GM18511 (cell line): Measurements from ENCODE around the gene MLH3.
"Not testable (repeated sequence)": the region's sequence is repeated elsewhere in the genome, so short reads cannot be mapped to it uniquely, and the experiment has no call there.

Experiments used
- ATAC-seq: cut with Tn5 transposase; IDR thresholded peaks from one replicate; pipeline ENCODE4 v1.9.1; 2021; ENCODE audit warnings: mild to moderate bottlenecking, moderate library complexity; ENCODE audit not compliant: unreplicated experiment

The MLH3 gene

DNA sequence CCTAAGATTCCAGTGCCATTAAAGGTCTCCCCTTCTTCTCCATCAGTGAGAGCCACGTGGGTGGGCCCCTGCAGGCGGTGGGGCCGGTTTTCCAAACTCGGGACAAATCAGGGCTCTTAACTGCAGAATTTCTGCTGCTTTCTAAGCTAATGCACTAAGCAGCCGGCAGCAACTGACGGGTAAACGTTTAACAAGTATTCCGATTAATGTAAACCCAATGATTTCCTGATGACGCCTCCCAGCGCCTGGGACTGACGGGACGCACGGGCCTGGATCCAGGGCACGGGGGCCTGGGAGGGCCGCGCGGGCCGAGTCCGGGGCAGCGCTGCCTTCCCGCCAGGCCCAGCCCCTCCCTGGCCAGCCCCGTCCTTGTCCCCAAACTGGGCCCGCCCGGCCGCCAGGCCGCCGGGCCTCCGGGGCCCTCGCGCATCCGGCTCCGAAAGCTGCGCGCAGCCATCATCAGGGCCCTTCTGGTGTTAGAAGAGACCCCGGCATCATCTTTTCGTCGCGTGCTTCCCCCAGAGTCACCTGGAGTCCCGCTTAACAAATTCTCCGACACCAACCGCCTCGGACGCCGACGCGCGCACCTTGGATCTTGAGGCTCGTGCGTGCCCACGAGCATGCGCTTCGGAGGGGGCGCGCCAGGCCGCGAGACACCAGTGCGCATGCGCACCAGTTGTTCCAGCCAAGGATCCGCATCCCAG, at the start of gene MLH3:
Gene MLH3, minus strand, starts transcription at position 616 of the 704 bp plus-strand sequence. CDS start 1,812 bp downstream, outside the sequence.
- ATAC-seq: peak; percentile 63

DNA sequence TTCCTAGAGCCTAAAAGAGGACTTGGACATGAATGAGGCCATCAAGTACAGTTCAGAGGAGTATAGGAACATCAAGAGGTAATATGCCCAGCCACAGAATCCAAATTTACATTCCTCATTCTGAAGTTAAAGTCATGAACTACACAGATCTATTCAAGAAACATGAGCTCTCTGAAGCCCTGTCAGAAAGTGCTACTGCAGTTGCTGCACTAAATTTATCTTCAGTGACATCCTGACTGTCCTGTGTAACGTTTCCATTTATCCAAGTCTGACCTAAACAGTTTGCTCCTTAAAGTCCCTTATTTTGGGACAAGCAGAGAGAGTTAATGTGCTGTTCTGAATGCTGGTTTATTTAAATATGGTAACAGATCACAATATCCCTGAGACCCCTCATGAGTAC, 47.4 kb upstream of the MLH3 start:
- ATAC-seq: no peak

DNA sequence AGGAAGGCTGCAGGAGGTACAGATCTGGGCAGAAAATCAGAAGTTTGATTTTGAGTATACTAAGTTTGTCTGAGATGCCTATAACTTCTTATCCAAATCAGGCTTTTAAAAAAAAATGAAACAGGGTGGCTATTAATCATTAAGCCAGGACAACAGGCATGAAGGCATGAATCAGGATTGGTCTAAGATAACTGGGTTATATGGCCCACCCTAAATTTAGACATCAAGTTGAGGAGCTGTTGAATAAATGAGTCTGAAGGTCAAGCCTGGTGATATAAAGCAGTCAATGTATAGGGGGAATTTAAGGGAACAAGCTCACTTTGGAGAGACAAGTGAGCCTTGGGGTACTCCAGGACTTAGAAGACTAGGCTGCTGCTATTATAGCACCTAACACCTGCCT, 46.9 kb upstream of the MLH3 start:
- no peak for ATAC-seq

DNA sequence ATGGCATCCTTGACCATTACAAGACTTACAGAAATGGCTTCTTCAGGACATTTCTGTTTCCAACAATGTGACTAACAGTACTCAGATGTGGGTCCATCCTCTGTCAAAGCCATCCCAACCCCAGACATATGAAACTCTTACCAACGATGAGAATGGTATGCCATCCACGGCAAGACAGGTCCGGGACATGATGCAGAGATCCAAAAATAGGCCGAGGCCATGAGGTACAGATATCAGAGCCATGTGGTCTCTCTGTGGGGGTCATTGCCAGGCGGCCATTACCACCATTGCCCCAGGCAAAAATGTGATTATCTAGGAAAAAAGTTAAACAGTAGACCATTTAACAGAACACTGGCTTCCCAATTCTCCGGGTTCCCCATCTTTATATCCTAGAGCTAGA, 45.7 kb upstream of the MLH3 start:
- ATAC-seq: no peak

DNA sequence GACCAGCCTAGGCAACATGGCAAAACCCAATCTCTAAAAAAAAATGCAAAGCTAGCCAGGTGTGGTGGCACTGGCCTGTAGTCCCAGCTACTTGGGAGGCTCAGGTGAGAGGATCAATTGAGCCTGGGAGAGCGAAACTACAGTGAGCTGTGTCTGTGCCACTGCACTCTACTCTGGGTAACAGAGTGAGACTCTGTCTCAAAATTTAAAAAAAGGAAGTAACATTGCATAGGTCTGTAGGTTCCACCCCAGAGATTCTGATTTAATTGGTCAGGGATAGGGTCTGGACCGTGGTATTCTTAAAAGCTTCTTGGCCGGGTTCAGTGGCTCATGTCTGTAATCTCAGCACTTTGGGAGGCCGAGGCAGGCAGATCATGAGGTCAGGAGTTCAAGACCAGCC, 44.4 kb upstream of the MLH3 start:
- no peak for ATAC-seq

DNA sequence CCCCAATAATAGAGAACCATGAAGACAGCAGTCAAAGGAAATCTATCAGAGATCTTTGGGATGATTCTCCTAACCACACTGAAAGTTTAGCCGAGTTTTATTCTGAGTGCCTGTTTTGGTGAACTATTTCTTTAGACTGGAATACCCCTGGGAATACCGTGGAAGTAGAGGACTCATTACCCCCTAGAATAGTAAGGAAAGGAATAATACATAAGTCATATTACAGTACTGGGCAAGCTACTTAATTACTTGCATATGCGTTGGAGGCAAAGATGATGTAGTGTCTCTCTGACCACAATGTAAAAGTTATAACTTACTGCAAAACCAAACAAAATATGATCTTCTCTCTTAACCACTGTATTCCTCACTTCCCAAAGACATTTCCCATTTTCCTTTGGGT, 43.6 kb upstream of the MLH3 start:
- ATAC-seq: no peak

DNA sequence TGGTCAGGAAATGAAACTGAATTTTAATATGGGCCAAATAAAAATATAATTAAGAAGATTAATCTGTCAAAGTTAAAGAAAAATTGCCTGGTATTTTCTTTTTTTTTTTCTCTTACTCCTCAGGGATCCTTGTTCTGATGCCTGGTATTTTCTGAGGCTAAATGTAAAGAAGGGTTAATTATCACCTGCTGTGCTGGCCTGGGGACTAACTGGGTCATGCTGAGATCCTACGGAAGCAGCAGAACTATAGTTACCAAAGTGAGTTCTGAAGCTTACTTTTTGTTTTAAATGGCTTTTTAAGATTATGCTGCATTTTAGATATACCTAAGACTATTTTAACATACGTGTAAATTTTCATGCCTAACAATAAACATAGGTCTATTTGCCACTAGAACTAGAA, 41.4 kb upstream of the MLH3 start:
- no peak for ATAC-seq

DNA sequence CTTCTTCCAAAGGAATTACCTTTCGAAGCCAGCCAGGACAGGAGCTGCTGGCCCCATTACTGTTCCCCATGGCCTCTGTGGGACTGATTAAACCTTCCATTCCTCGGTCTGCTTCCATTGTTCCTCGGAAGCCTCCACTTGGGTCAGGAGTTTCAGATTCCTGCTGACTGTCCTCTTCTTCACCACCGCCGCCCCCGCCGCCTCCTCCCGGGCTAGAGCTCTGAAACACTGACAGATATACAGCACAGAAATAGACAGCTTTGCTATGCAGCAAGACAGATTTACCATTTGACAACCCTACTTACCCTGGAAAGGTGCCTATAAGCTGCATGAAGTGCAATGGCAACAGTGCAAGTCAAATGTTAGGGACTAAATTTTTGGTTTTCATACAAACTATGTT, 40.0 kb upstream of the MLH3 start:
- ATAC-seq: no peak

DNA sequence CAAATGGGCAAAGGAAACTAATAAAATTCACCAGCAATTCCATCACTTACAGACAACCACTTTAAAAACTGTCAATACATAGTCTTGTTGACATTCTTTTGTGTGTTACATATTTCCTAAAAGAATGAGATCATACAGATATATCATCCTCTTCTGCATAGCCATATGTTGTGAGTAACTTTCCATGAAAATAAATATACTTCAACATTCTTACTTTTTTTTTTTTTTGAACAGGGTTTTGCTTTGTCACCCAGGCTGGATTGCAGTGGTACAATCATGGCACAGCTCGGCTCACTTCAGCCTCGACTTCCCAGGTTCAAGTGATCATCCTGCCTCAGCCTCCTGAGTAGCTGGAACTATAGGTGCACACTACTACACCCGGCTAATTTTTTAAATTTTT, 39.1 kb upstream of the MLH3 start:
- ATAC-seq: no peak

DNA sequence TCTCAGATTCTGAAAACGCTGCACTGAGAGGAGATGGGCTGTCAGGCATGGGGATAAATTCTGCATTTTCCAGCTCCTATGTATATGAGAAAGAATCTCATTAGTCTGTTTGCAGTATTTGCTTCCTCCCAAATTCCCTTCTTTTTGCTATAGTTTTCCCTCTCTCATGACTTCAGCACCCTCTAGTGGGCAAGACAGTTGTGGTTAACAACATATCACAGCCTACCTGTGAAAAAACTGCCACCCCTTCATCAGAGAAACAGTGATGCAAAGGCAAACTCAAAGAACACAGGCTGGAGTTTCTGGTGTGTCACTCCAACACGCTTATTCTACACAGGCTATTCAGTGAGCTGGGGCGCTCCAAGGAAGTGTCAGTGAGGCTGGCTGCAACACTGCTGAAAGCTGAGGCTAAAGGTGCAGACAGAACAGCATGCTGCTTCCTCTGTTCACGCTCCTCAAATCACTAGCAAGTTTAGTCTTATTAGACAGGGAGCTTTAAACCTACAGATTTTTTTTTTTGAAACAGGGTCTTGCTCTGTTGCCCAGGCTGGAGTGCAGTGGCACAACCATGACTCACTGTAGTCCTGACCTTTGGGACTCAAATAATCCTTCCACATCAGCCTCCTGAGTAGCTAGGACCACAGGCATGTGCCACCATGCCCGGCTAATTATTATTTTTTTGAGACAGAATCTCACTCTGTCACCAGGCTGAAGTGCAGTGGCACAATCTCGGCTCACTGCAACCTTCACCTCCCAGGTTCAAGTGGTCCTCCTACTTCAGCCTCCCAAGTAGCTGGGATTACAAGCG, 37.5 kb upstream of the MLH3 start:
- ATAC-seq: no peak

DNA sequence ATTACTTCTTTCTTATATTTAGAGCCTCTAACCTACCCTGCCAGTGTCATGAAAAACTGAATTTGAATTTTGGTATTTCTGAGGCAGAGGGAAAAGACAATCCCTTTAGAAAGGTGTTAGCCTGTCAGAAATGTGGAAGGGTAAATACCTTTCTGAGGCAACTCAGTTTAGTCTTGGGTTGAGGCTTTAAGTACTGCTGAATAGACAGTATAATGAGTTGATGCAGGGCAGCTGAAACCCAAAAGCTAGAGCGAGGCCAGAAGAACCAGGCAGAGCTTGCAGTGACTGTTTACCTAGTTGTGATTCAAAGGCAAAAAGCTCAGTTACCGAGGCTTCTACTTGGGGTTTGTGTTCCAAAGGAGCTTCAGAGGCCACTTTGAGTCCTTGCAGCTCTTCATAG, 36.9 kb upstream of the MLH3 start:
- no peak for ATAC-seq

DNA sequence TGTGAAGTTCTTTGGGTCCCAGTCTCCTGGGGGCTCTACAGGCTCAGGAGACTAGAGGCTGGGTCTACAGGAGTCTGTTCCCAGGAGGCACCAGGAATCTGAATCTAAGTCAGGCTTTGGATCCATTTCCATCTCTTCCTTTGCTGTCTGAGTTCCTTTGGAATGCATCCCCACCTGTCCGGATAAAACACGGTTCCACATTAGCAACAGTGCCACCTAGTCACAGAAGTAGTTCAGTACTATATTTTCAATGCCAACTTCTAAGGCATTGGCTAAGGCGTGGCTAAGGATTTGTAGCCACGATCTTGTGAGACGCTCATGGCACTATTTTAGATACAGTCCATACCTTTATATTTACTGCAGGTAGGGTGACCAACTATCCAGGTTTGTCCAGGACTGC, 33.2 kb upstream of the MLH3 start:
- ATAC-seq: no peak

DNA sequence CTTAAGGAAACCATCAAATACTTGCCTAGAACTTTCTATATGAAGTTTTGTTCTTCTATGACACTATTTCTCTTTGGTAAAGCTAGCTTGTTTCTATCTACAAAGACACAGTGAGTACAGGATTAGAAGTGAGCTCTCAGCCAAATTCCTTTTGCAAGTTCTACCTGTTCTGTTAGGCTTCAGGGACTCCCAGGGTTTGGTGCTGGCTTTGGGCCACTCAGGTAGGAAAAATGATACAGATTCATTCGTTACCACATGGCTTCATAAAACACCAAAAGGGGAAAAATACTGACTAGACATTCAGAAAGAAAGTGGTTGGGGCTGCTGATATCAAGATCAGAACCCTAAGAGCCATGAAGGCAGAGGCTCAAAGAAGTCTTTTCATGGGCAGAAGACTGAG, 32.0 kb upstream of the MLH3 start:
- ATAC-seq: no peak

DNA sequence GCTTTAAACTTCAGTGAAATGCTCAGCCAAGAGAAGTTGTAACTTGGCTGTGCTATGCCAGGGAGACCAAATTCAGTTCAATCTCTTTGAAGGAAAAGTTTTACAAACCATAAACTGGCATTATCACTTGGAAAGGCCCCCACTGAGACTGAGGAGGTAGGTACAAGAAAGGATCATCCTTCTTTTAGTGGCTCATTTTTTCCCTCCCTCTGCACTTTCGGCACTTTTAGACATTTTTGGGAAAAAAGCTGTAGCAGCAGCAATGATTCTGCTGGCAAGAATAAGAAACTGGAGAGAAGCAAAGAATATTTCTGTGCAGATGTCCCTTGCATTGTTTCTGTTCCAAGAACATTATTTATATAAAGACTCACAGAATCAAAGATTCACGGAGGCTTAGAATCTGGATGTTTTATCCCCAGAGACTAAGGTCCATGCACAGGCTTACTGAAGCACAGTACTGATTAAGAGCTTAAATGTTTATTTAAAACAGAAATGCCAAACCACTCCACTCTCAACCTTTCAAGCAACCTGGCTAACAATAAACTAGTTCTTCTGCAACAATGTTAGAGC, 30.5 kb upstream of the MLH3 start:
- ATAC-seq: no peak

DNA sequence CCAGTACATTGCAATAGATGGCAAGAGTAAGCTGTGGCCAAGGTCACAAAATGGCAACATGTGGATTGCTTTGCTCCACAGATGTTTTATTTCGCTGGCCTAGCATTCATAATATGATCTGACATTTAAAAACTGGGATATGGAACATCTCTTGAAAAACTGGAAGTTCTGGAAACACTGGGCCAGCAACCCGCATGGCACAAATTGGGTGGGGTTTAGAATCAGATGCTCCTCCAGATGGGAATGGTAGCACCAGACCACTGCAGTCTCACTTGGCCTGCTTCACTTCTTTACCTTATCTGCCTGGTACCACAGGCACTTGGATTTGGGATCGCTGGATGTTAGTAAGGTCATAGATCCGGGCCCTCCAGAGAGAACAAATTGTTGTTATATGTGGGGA, 28.3 kb upstream of the MLH3 start:
- no peak for ATAC-seq

DNA sequence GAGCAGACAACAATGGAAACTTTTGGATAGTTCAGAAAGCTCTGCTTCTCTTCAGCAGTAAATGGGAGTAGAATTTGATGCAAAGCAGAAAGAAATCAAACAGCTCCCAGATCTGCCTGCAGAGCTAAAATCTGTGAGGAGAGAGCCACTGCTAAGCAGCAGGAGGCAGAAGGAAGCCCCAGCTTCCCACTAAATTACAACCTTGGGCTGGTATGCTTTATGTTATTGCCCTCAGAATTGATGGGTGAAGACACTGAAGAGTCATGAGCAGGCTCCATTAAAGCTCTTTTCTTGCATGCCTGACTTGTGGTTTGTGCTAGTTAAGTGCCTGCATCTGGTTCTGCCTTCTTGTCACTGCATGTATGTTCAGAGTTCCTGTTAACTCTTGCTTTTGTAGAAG, 26.5 kb upstream of the MLH3 start:
- ATAC-seq: no peak

DNA sequence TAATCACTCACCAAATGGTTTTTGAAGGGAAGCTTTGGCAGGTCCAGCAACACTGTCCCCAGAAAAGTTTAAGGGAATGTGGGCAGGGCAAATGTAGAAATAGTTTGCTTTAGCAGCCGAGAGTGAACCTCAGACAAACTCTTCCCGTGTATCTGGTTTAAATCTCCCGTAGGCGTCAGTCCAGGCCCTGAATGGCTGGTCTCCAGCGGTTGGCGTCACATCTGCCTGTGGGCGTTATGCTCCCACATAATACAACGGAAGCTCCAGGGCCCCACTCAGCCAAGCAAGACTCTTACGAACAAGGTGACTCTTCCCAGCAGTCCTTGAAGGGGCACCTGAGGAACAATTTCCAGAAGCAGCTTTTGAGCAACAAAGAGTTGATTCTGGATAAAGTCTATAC, 19.1 kb upstream of the MLH3 start:
- no peak for ATAC-seq

DNA sequence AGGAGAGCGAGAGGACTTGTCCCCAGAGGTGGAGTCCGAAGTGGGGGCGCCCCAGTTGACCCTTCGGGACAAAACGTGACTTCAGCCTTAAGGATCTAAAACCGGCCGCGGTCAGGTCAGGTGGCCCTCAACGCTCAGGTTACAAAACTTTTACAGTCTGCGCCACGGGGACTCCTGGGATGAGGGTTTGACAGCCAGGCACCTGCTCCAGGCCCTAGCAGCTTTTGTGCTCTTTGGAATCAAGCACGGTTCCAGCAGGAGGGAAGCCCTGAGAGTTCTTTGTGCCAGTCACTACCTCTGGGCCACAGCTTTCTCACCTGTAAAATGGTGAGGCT, 18.5 kb upstream of the MLH3 start:
- ATAC-seq: no peak

DNA sequence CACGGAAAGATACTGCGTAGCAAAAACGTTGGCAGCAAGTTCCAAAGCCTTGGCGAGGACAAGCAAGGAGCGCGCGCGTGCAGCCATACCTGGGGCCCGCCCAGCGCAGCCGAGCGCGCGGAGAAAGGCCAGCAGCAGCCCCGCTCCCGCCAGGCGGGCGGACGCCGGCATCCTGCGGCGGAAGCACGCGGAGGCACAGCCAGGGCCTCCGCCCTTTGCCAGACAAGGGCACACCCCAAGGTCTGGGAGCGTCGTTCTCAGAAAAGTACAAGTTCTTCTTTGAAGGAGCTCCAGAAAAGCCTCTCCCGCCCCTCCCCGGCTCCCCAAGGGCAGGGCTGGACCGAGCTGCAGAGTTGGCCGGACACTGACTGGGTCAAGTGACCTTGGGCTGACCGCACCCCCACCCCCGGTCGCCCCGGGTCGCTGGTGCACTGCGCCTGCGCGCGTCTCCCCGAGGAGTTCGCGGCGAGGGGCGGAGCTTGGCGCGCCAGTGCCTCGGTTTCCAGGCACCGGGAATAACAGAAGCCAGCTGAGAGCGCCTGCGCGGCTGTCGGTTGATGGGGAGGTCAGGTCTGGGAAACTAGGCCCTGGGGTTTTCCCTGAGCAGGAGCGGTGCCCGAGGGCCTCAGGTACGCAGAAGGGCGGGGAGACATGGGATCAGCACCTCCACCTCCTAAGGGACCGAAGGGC, 18.0 kb upstream of the MLH3 start, which contains the start of gene ZC2HC1C:
Gene ZC2HC1C, plus strand, starts transcription at position 521 of the 690 bp plus-strand sequence. CDS start 933 bp downstream, outside the sequence.
- peak; percentile 81 for ATAC-seq

DNA sequence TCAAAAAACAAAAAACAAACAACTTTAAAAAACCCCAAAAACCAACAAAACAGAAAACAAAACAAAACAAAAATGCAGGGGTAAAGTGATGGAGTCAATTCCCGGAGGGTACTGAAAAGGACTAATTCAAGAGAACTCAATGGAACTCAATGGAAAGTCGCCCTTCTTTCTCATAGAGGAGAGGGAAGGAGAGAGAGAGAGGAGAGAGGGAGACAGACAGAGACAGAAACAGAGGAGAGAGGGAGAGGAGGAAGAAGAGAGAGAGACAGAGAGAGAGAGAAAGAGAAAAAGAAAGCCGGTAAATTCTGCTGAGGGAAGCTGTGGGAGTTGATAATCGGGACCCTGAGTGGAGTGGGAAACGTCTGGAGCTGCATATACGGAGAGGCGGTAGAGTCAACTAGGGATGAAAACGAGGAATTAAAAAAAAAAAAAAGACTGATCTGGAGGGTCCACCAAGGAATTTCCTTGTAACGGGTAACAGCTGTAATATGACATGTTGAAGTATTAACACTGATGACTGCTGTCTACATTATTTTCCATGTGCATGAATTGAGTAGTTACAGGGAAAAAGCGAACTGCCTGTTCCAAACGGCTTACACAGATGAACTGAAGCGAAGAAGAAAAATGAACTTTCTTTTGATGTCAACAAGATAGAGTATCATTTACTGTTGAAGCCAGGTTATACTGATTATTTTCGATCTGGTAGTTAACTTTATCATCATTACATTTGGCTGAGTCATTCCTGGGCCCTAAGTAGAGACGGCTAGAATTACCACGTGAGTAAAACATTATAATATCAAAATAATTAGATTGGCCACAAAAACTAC, 17.2 kb upstream of the MLH3 start:
- ATAC-seq: no peak

DNA sequence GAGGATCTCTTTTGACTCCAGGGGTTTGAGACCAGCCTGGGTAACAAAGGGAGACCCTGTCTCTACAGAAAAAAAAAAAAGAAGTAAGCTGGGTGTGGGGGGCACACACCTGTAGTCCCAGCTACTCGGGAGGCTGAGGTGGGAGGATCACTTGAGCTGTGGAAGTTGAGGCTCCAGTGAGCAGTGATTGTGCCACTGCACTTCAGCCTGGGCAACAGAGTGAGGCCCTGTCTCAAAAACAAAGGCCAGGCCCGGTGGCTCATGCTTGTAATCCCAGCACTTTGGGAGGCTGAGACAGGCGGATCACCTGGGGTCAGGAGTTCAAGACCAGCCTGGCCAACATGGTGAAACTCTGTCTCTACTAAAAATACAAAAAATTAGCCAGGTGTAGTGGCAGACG, 16.5 kb upstream of the MLH3 start:
- not testable (repeated sequence) for ATAC-seq
